Measurements from ENCODE around the gene RFTN1. TPM values are rescaled to one million over a fixed set of nuclear protein-coding genes. Genes with fewer than 3 reads are reported as not detected.

The RFTN1 gene
- total RNA-seq, 1 experiment from 2014 or later = 2.2 TPM

DNA sequence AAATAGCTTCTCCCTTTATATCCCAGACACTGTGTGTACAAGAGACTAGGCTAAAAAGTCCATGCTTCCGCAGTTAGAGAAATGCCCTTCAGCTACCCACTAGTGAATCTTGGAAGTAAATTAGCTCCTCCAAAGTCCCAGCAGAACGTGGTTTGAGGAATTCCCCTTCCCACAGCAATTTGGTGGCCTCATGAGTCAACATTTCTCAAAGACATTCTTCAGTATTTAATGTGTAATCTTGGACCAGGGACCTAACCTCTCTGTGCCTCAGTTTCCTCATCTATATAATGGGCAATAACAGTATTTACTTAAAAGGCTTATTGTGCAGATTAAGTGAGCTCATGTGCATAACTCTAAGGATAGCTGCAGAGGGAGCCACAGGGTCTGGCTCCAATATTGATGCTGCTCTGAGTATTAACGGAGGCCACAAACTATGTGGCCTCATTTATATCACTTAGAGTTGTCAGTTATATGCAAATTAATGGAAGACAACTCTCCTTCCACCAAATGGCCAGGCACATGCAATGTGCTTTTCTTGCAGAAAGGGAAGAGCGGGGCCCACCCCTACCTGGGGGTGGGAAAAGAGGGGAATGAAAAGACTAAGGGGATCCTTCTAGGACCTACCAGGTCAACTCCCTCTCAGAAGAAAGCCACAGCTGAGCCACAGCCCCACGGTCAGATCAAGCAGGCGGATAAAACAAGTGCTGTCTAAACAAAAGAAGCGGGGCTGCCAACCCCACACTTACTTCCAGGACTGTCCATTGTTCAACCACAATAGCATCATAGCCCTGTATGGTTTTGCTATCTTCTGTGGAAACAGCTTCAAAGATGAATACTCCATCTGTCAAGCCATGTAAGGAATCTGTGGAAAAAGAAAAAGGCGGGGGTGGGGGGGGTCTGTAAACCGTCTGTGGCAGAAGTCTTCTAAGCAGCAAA is 156.0 kb downstream of the RFTN1 start:
- Mint-ChIP-seq H3K27ac (no peak overlapping the region), H3K36me3 (ENCODE audit: insufficient read depth in 1 of 3, low read depth in 3 of 3) (no peaks in the 10 kb centered on the region), H3K4me3 (no peak overlapping the region), H3K27me3 (ENCODE audit: low read depth) (peaks cover 2% of the 10 kb centered on the region; the same call in 1 of the 2 replicates), H3K4me1 (peaks cover 13 to 15% of the 10 kb centered on the region in 2 experiments), H3K9me3 (no peaks in the 10 kb centered on the region; a peak in 1 of 5 replicates)
- H2BK120ac ChIP-seq (ENCODE audit: low read depth, low read length, poor library complexity, severe bottlenecking) = no peak overlapping the region
- H2AFZ ChIP-seq (ENCODE audit: low read length) = no peak overlapping the region
- H3K14ac ChIP-seq (ENCODE audit: insufficient read depth, low read length) = no peak overlapping the region
- DNase-seq = no peak
- H3K79me1 ChIP-seq (ENCODE audit: insufficient read depth, low read depth, low read length, poor library complexity, severe bottlenecking) = no peaks in the 10 kb centered on the region
- H4K8ac ChIP-seq (replicated peaks; ENCODE audit: insufficient read length, low read depth, low read length) = no peak overlapping the region
- H3K27me3 ChIP-seq (ENCODE audit: insufficient read depth, low read length) = no peaks in the 10 kb centered on the region
- H2BK15ac ChIP-seq (ENCODE audit: low read depth, low read length) = no peak overlapping the region
- no peaks in the 10 kb centered on the region for H3K23me2 ChIP-seq (ENCODE audit: insufficient read length, low read depth, low read length, poor library complexity, severe bottlenecking)
- no peak overlapping the region for H3K9ac ChIP-seq (ENCODE audit: extremely low read depth, insufficient read length, low read length)
- H3K56ac ChIP-seq (ENCODE audit: insufficient read length, low read depth, low read length) = no peak overlapping the region
- H2BK12ac ChIP-seq (ENCODE audit: insufficient read length, low read depth, low read length) = no peak overlapping the region
- H2AK5ac ChIP-seq (ENCODE audit: insufficient read length, low read length) = no peak overlapping the region
- no peak overlapping the region for H2BK20ac ChIP-seq (ENCODE audit: low read depth, low read length, poor library complexity, severe bottlenecking)
- H3K4me2 ChIP-seq (ENCODE audit: insufficient read depth, insufficient read length, low read length) = no peak overlapping the region
- H4K91ac ChIP-seq (ENCODE audit: insufficient read length, low read depth, low read length) = no peak overlapping the region
- WGBS (ENCODE audit: extremely low coverage, insufficient read length, low lambda C conversion rate) = no CpG with 5 or more reads among the region's 9 CpGs
- H3K9me3 ChIP-seq (ENCODE audit: control insufficient read depth, low read depth, low read length) = no peaks in the 10 kb centered on the region
- TF ChIP-seq, protein P1, sequence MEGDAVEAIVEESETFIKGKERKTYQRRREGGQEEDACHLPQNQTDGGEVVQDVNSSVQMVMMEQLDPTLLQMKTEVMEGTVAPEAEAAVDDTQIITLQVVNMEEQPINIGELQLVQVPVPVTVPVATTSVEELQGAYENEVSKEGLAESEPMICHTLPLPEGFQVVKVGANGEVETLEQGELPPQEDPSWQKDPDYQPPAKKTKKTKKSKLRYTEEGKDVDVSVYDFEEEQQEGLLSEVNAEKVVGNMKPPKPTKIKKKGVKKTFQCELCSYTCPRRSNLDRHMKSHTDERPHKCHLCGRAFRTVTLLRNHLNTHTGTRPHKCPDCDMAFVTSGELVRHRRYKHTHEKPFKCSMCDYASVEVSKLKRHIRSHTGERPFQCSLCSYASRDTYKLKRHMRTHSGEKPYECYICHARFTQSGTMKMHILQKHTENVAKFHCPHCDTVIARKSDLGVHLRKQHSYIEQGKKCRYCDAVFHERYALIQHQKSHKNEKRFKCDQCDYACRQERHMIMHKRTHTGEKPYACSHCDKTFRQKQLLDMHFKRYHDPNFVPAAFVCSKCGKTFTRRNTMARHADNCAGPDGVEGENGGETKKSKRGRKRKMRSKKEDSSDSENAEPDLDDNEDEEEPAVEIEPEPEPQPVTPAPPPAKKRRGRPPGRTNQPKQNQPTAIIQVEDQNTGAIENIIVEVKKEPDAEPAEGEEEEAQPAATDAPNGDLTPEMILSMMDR (conservative IDR thresholded peaks at IDR 0.05) = no peak
- no peaks in the 10 kb centered on the region for H4K20me1 ChIP-seq (ENCODE audit: control insufficient read depth, insufficient read depth, insufficient read length)
- no peak overlapping the region for H3K18ac ChIP-seq (ENCODE audit: insufficient read length, low read depth, low read length)
- no peak overlapping the region for H3K23ac ChIP-seq (ENCODE audit: insufficient read length, low read depth, low read length)
- peaks cover 3% of the 10 kb centered on the region; the same call in 1 of the 2 replicates for H3K4me1 ChIP-seq (ENCODE audit: insufficient read depth, low read length)
- no peaks in the 10 kb centered on the region for H3K79me2 ChIP-seq (ENCODE audit: insufficient read depth, low read length)
- no peak overlapping the region for H3T11ph ChIP-seq (ENCODE audit: low read length)
- H3K4ac ChIP-seq (ENCODE audit: low read depth, low read length) = no peak overlapping the region
- H3K27ac ChIP-seq (ENCODE audit: insufficient read length, low read depth, low read length) = no peak overlapping the region
- H2BK5ac ChIP-seq (ENCODE audit: insufficient read length, low read length) = no peak overlapping the region
- H4K5ac ChIP-seq (ENCODE audit: insufficient read length, low read depth, low read length) = no peak overlapping the region
